Measurements from ENCODE around the gene ALKBH2. TPM values are rescaled to one million over a fixed set of nuclear protein-coding genes. Genes with fewer than 3 reads are reported as not detected.

ALKBH2 gene
- polyA plus RNA-seq, 1 experiment, result 13.2 TPM

Small RNA genes lying within 50 kb of the gene (small RNA-seq; reads per million reads assigned to genes)
- not detected for gene RNA5SP372 (ENCODE audit: insufficient read length, low read depth)

Other genes starting within 250 kb of the ALKBH2 start
- 44.7 and 50.5 TPM in 2 replicates for gene SSH1, start 235.9 kb downstream of the ALKBH2 start, polyA plus RNA-seq (2011; rRNA removed)
- gene DAO, start 213.4 kb downstream of the ALKBH2 start, polyA plus RNA-seq (2011; rRNA removed), result not detected in 2 replicates
- gene SVOP, start 72.4 kb downstream of the ALKBH2 start, polyA plus RNA-seq (2011; rRNA removed), result not detected in 2 replicates
- 16.1 and 18.2 TPM in 2 replicates for gene USP30, start 40.9 kb downstream of the ALKBH2 start, polyA plus RNA-seq (2011; rRNA removed)
- 13.4 and 14.7 TPM in 2 replicates for gene UNG, start 4.1 kb upstream of the ALKBH2 start, polyA plus RNA-seq (2011; rRNA removed)
- 2.8 and 3.2 TPM in 2 replicates for gene ACACB, start 23.1 kb upstream of the ALKBH2 start, polyA plus RNA-seq (2011; rRNA removed)
- not detected in 2 replicates for gene FOXN4, start 215.8 kb upstream of the ALKBH2 start, polyA plus RNA-seq (2011; rRNA removed)

All from AG04450 (cell line).